ENCODE measurements around the gene LRP1B.
A peak's percentile ranks its signal among the peaks of the same experiment; 100 is the strongest.

Gene LRP1B

DNA sequence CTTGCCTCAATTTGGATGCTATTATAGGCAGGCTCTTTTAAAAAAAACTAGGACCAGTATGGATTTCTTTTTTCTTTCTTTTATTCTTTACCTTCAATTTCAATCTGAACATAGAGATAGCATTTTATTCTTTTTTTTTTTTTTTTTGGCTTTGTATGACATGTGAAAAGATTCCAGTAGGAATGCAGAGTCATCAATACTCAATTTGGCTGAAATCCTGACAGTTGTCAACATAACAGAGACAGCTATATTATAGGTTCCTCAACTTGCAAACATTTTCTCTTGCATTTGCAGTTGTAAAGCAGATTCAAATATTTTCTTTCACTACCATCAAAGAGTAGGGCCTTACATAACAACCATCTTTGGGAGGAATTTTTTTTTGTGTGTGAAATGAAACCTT is 334.4 kb downstream of the LRP1B start:
- H3K36me3 Mint-ChIP-seq (ENCODE audit: low read depth): no peaks in the 10 kb centered on the region
- no peaks in the 10 kb centered on the region for H3K27me3 Mint-ChIP-seq (ENCODE audit: low read depth)
- TF ChIP-seq, protein P1, sequence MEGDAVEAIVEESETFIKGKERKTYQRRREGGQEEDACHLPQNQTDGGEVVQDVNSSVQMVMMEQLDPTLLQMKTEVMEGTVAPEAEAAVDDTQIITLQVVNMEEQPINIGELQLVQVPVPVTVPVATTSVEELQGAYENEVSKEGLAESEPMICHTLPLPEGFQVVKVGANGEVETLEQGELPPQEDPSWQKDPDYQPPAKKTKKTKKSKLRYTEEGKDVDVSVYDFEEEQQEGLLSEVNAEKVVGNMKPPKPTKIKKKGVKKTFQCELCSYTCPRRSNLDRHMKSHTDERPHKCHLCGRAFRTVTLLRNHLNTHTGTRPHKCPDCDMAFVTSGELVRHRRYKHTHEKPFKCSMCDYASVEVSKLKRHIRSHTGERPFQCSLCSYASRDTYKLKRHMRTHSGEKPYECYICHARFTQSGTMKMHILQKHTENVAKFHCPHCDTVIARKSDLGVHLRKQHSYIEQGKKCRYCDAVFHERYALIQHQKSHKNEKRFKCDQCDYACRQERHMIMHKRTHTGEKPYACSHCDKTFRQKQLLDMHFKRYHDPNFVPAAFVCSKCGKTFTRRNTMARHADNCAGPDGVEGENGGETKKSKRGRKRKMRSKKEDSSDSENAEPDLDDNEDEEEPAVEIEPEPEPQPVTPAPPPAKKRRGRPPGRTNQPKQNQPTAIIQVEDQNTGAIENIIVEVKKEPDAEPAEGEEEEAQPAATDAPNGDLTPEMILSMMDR (IDR thresholded peaks at IDR 0.05; ENCODE audit: unreplicated experiment in 3 of 3): no peak

DNA sequence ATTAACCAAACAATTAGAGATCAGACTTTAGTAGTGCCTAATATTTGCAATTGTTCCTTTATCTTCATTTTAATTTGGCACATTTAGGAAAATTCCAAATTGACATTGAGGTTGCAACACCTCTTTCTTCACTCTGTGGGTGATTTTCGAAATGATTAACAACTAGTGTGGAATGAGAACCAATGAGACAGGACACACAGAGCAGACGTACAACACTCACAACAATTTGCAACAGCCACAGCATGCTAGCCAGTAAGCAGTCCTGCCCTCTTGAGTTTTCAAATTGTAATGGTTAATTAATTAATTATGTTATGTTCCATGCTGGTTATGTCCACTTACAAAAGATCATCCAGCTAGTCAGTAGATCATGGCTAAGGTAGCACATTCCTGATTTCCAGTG is 339.3 kb downstream of the LRP1B start:
- Mint-ChIP-seq H3K9me3 (no peaks in the 10 kb centered on the region), H3K27ac (no peak overlapping the region), H3K4me1 (no peaks in the 10 kb centered on the region), H3K27me3 (ENCODE audit: low read depth) (no peaks in the 10 kb centered on the region), H3K36me3 (ENCODE audit: low read depth) (no peaks in the 10 kb centered on the region), H3K4me3 (no peak overlapping the region)
- TF ChIP-seq, protein P1 (IDR thresholded peaks at IDR 0.05; ENCODE audit: unreplicated experiment in 3 of 3): no peak

More for the DNA sequence above, 334.4 kb downstream of the LRP1B start:
- H3K4me1 Mint-ChIP-seq: no peaks in the 10 kb centered on the region
- no peak overlapping the region for H3K27ac Mint-ChIP-seq
- no peaks in the 10 kb centered on the region for H3K9me3 Mint-ChIP-seq
- H3K4me3 Mint-ChIP-seq: no peak overlapping the region

DNA sequence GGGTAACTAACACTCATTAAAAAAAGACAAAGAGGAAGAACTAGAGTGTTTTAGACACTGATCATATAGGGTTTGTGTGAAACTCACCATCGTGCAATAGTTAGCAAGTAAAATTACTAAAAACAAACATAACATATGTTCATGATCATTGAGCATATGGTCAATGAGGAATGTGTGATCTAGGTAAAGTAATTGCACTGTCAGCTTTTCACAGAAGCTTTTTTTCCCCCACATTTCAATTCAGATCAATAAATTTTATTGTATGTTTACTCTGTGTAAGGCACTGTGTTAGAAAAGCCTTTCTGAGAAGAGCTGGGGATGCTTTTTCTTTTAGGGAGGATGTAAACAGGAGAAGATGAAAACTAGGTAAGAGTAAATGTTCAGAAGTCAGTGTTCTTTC is 348.2 kb downstream of the LRP1B start:
- Mint-ChIP-seq H3K4me1 (no peaks in the 10 kb centered on the region), H3K36me3 (ENCODE audit: low read depth) (no peaks in the 10 kb centered on the region), H3K4me3 (no peak overlapping the region), H3K9me3 (no peaks in the 10 kb centered on the region), H3K27me3 (ENCODE audit: low read depth) (no peaks in the 10 kb centered on the region), H3K27ac (no peak overlapping the region)
- TF ChIP-seq, protein P1 (IDR thresholded peaks at IDR 0.05; ENCODE audit: unreplicated experiment in 3 of 3): no peak

DNA sequence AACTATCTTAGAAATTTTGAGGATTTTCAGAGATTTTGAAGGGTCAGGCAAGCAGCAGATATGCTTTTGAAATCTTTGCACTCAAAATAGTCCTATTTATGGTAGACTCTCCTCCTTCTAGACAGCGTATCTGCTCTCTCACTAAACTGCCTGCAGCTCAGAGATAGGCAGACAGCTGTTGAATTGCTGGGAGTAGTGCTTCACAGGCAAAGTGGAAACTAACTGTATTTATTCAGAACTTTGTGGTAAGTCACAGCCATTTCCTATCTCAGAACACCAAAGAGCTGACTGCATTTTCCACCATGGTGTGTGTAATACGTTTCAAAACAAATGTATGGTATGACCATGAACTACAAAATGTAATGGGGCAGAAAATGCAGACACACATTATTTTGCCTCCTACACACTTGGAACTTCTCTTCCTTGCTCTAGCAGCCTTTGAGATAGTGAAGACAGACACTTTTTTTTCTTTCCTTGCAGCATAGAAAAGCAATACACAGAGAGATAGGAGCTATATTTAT is 352.4 kb downstream of the LRP1B start:
- H3K27me3 Mint-ChIP-seq (ENCODE audit: low read depth): no peaks in the 10 kb centered on the region
- TF ChIP-seq, protein P1 (IDR thresholded peaks at IDR 0.05; ENCODE audit: unreplicated experiment in 3 of 3): no peak
- no peaks in the 10 kb centered on the region for H3K36me3 Mint-ChIP-seq (ENCODE audit: low read depth)
- H3K4me1 Mint-ChIP-seq: no peaks in the 10 kb centered on the region
- H3K9me3 Mint-ChIP-seq: no peaks in the 10 kb centered on the region
- peak overlapping the region in 2 of 3 experiments; percentile 16 to 45 for H3K27ac Mint-ChIP-seq
- no peak overlapping the region for H3K4me3 Mint-ChIP-seq

- TF ChIP-seq, protein P1 (IDR thresholded peaks at IDR 0.05; ENCODE audit: unreplicated experiment in 3 of 3): no peak
- Mint-ChIP-seq H3K4me3 (no peak overlapping the region), H3K27me3 (ENCODE audit: low read depth) (no peaks in the 10 kb centered on the region), H3K36me3 (ENCODE audit: low read depth) (no peaks in the 10 kb centered on the region), H3K9me3 (no peaks in the 10 kb centered on the region), H3K4me1 (no peaks in the 10 kb centered on the region), H3K27ac (peak overlapping the region in 1 of 3 experiments; percentile 1)
Observed at GRCh38 chr2:141770530-141770929, 360.3 kb downstream of the LRP1B start.

DNA sequence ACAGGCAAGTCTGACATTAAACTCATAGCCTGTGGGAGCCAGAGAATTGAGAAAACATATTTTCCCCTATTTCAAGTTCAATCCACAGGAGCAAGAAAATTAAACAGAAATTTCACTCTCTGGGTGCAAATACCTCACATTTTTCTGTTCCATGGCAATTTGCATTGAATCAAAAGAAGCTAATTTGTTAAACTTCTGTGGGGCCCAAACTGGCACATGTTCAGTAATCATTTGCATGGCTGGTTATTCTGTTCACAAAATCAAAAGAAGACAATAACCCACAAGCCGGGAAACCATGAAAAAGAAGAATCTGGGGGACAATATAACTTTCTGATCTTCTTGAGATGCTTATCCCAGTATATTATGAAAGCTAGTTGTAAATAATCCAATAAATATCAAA is 363.1 kb downstream of the LRP1B start:
- no peaks in the 10 kb centered on the region for H3K4me1 Mint-ChIP-seq
- TF ChIP-seq, protein P1 (IDR thresholded peaks at IDR 0.05; ENCODE audit: unreplicated experiment in 3 of 3): no peak
- peak overlapping the region in 1 of 3 experiments; percentile 15 for H3K27ac Mint-ChIP-seq
- no peak overlapping the region for H3K4me3 Mint-ChIP-seq
- H3K9me3 Mint-ChIP-seq: no peaks in the 10 kb centered on the region
- H3K27me3 Mint-ChIP-seq (ENCODE audit: low read depth): no peaks in the 10 kb centered on the region
- H3K36me3 Mint-ChIP-seq (ENCODE audit: low read depth): no peaks in the 10 kb centered on the region

Measured in nephron (organoid).